IMR-90 (cell line): ENCODE measurements around the gene KRTAP7-1. TPM values are rescaled to one million over a fixed set of nuclear protein-coding genes. Genes with fewer than 3 reads are reported as not detected.

Experiments
- ATAC-seq: fragments of 200-7000 bp; cut with Tn5 transposase; 2 replicates; pipeline ENCODE4 v1.9.1; 2020; ENCODE audit warnings: low read depth, mild to moderate bottlenecking, moderate library complexity
- BruUV-seq: library from RNA; stranded (reverse); fragments of 400-500 nt; replicated peaks from 2 replicates; lab custom pipeline; 2021; lab: Mats Ljungman, UMichigan
- CTCF ChIA-PET: fragments of 300-600 bp; formaldehyde crosslinking; extraction: SDS; loops from one replicate; lab custom pipeline; 2021; ENCODE audit warnings: antibody characterized with exemption; lab: Yijun Ruan, JAX
- POLR2A ChIA-PET: fragments of 300-600 bp; sonication (Branson Sonifier 250); formaldehyde crosslinking; loops from one replicate; lab custom pipeline; 2022; ENCODE audit warnings: antibody characterized with exemption; ENCODE audit not compliant: unreplicated experiment; lab: Charles Lee
- DNase-seq: peaks from one replicate; pipeline ENCODE4 v3.0.0; 2013
- H2AFZ ChIP-seq: replicated peaks from 2 replicates; pipeline ENCODE3; 2013; ENCODE audit warnings: low read length, mild to moderate bottlenecking; ENCODE audit not compliant: poor library complexity
- H2AK5ac ChIP-seq: 2 replicates; pipeline ENCODE4 v1.6.1; 2013; ENCODE audit warnings: low read depth, low read length, inconsistent platforms
- H2AK9ac ChIP-seq: replicated peaks from 2 replicates; pipeline ENCODE3; 2013; ENCODE audit warnings: mild to moderate bottlenecking, low read depth, low read length, moderate library complexity; ENCODE audit not compliant: poor library complexity
- H2BK120ac ChIP-seq: 2 replicates; pipeline ENCODE4 v1.6.1; 2013; ENCODE audit warnings: low read depth, low read length, inconsistent platforms
- H2BK15ac ChIP-seq: 3 replicates; pipeline ENCODE4 v1.6.1; 2013; ENCODE audit warnings: low read depth, low read length, inconsistent platforms
- H2BK20ac ChIP-seq: 2 replicates; pipeline ENCODE4 v1.6.1; 2013; ENCODE audit warnings: low read depth, mild to moderate bottlenecking, inconsistent platforms, low read length, moderate library complexity
- H2BK5ac ChIP-seq: 2 replicates; pipeline ENCODE4 v1.6.1; 2013; ENCODE audit warnings: mild to moderate bottlenecking, low read depth, low read length, inconsistent platforms; ENCODE audit not compliant: poor library complexity, severe bottlenecking
- H3K14ac ChIP-seq: replicated peaks from 2 replicates; pipeline ENCODE4 v1.6.1; 2013; ENCODE audit warnings: low read depth, low read length, inconsistent platforms
- H3K18ac ChIP-seq: 2 replicates; pipeline ENCODE4 v1.6.1; 2013; ENCODE audit warnings: low read depth, low read length, control low read depth
- H3K23ac ChIP-seq: 2 replicates; pipeline ENCODE4 v1.6.1; 2013; ENCODE audit warnings: low read depth, low read length, inconsistent platforms
- H3K27ac ChIP-seq: 2 replicates; pipeline ENCODE4 v1.5.1; 2013; ENCODE audit warnings: mild to moderate bottlenecking, control low read depth, low read length; ENCODE audit not compliant: insufficient read depth
- H3K27me3 ChIP-seq: 2 replicates; pipeline ENCODE4 v1.6.1; 2013; ENCODE audit warnings: low read length; ENCODE audit not compliant: control insufficient read depth, insufficient read depth
- H3K36me3 ChIP-seq: 2 replicates; pipeline ENCODE4 v1.6.1; 2013; ENCODE audit warnings: low read length, mixed read lengths; ENCODE audit not compliant: control insufficient read depth, insufficient read depth
- H3K4ac ChIP-seq: 2 replicates; pipeline ENCODE4 v1.6.1; 2013; ENCODE audit warnings: low read depth, low read length, inconsistent platforms
- H3K4me1 ChIP-seq: 2 replicates; pipeline ENCODE4 v1.6.1; 2013; ENCODE audit warnings: low read length, mixed read lengths; ENCODE audit not compliant: control insufficient read depth, insufficient read depth
- H3K4me2 ChIP-seq: 2 replicates; pipeline ENCODE4 v1.6.1; 2013; ENCODE audit warnings: low read depth, mild to moderate bottlenecking, control low read depth, low read length, moderate library complexity
- H3K4me3 ChIP-seq: 2 replicates; pipeline ENCODE4 v1.5.1; 2013; ENCODE audit warnings: low read depth, mild to moderate bottlenecking, control low read depth, low read length, moderate library complexity; ENCODE audit not compliant: insufficient read depth
- H3K56ac ChIP-seq: 2 replicates; pipeline ENCODE4 v1.6.1; 2013; ENCODE audit warnings: low read length, inconsistent platforms; ENCODE audit not compliant: insufficient read depth; ENCODE audit errors: extremely low read depth
- H3K79me1 ChIP-seq, 2 experiments: 2 replicates each; pipeline ENCODE4 v1.6.1; 2013; ENCODE audit warnings: low read length in 2 of 2, inconsistent platforms in 1 of 2, low read depth in 1 of 2
- H3K9ac ChIP-seq: 2 replicates; pipeline ENCODE4 v1.6.1; 2013; ENCODE audit warnings: low read depth, low read length, control low read depth
- H3K9me1 ChIP-seq: 2 replicates; pipeline ENCODE4 v1.6.1; 2013; ENCODE audit warnings: low read length, inconsistent platforms; ENCODE audit not compliant: insufficient read depth
- H3K9me3 ChIP-seq: 2 replicates; pipeline ENCODE4 v1.6.1; 2013; ENCODE audit warnings: low read length; ENCODE audit not compliant: control insufficient read depth, insufficient read depth
- H4K20me1 ChIP-seq: 2 replicates; pipeline ENCODE4 v1.6.1; 2013; ENCODE audit warnings: low read length, inconsistent platforms; ENCODE audit not compliant: insufficient read depth
- H4K5ac ChIP-seq: 2 replicates; pipeline ENCODE4 v1.6.1; 2013; ENCODE audit warnings: mild to moderate bottlenecking, low read depth, low read length, control low read depth
- H4K8ac ChIP-seq, 2 experiments: 2 replicates each; pipeline ENCODE4 v1.6.1; 2013; ENCODE audit warnings: low read depth in 2 of 2, low read length in 2 of 2, control low read depth in 1 of 2, inconsistent platforms in 1 of 2
- H4K91ac ChIP-seq: 2 replicates; pipeline ENCODE4 v1.6.1; 2013; ENCODE audit warnings: low read depth, low read length, inconsistent platforms; ENCODE audit not compliant: insufficient read depth
- CEBPB ChIP-seq: IDR thresholded peaks from 2 replicates; pipeline ENCODE4 v1.6.1; 2012; ENCODE audit warnings: low read depth, low read length, improper control_type of control experiment
- CHD1 ChIP-seq: IDR thresholded peaks from 2 replicates; pipeline ENCODE4 v1.6.1; 2012; ENCODE audit warnings: low read depth, low read length, improper control_type of control experiment
- CTCF ChIP-seq: conservative IDR thresholded peaks from 2 replicates; pipeline ENCODE4 v1.5.1; 2012; ENCODE audit warnings: mild to moderate bottlenecking, low read depth, low read length, improper control_type of control experiment
- MAFK ChIP-seq: IDR thresholded peaks from 2 replicates; pipeline ENCODE4 v1.6.1; 2012; ENCODE audit warnings: low read depth, low read length, improper control_type of control experiment
- POLR2A ChIP-seq: IDR thresholded peaks from 2 replicates; pipeline ENCODE4 v1.6.1; 2012; ENCODE audit warnings: mild to moderate bottlenecking, low read depth, low read length
- RCOR1 ChIP-seq: IDR thresholded peaks from 2 replicates; pipeline ENCODE4 v1.6.1; 2012; ENCODE audit warnings: mild to moderate bottlenecking, low read length, improper control_type of control experiment; ENCODE audit not compliant: insufficient replicate concordance
- RFX5 ChIP-seq: IDR thresholded peaks from 2 replicates; pipeline ENCODE4 v1.8.0; 2012; ENCODE audit warnings: low read depth, mild to moderate bottlenecking, low read length, moderate library complexity
- SMC3 ChIP-seq: fragments of 150-350 bp; IDR thresholded peaks from 2 replicates; pipeline ENCODE4 v1.6.1; 2016; ENCODE audit warnings: low read depth, mild to moderate bottlenecking, antibody characterized with exemption, low read length, moderate library complexity
- WGBS, 2 experiments: methylation state at CpG; one replicate each; pipeline versions ENCODE4 v1.1.5 to v1.1.7; 2013; ENCODE audit warnings: missing lambda C conversion rate in 2 of 2; ENCODE audit not compliant: insufficient read length in 1 of 2; ENCODE audit errors: extremely low coverage in 2 of 2; 5-methylcytosine and 5-hydroxymethylcytosine counted together
- dilution Hi-C: fragments of 300-500 bp; cut with HindIII; formaldehyde crosslinking; loops from one replicate; pipeline ENCODE4 v1.14.3; 2018; ENCODE audit warnings: low sequenced_read_pairs; ENCODE audit not compliant: unreplicated experiment
- in situ Hi-C: fragments of 300-500 bp; cut with MboI; formaldehyde crosslinking; loops from 3 replicates; pipeline ENCODE4 v1.14.3; 2019; ENCODE audit warnings: low sequenced_read_pairs, inconsistent platforms, mixed read lengths
- intact Hi-C: fragments of 100-400 bp; cut with micrococcal nuclease; formaldehyde crosslinking; loops from 2 replicates; pipeline ENCODE4 v1.10.0; 2022
- polyA plus RNA-seq, 3 experiments: library from polyadenylated mRNA; depleted of rRNA; stranded (reverse); fragments of >200 nt; gene quantifications; 2 replicates each; pipeline ENCODE4 v1.2.3, GENCODE V29; 2012; ENCODE audit warnings: low replicate concordance in 1 of 3
- total RNA-seq: library from RNA; depleted of rRNA; stranded (reverse); fragments of >200 nt; gene quantifications from 2 replicates; pipeline ENCODE4 v1.2.3, GENCODE V29; 2012

The KRTAP7-1 gene
- total and polyA plus RNA-seq, 2 of the 4 experiments (the other 2 are of a cell fraction): not detected

- H2AK5ac ChIP-seq: no peak overlapping the region
- WGBS, 2 experiments: no CpG with 5 or more reads among the region's 1 CpG
- no peaks in the 10 kb centered on the region for H4K20me1 ChIP-seq
- no TSS peak for BruUV-seq
- H4K5ac ChIP-seq: no peak overlapping the region
- no peak for TF ChIP-seq SMC3
- TF ChIP-seq CTCF: no peak
- TF ChIP-seq MAFK: no peak
- no peak for TF ChIP-seq RFX5
- TF ChIP-seq RCOR1: no peak
- no peak for TF ChIP-seq POLR2A
- TF ChIP-seq CEBPB: no peak
- TF ChIP-seq CHD1: no peak
- dilution Hi-C loops: no loop called here
- no peak overlapping the region for H2AK9ac ChIP-seq
- ChIA-PET CTCF (no interaction called here), POLR2A (no interaction called here)
- H3K56ac ChIP-seq: no peak overlapping the region
- no peak overlapping the region for H3K4me3 ChIP-seq
- no peak overlapping the region for H3K27ac ChIP-seq
- H2AFZ ChIP-seq: no peak overlapping the region
- H3K79me1 ChIP-seq: no peaks in the 10 kb centered on the region
- H4K91ac ChIP-seq: no peak overlapping the region
- H3K4ac ChIP-seq: no peak overlapping the region
- ATAC-seq (no peak), DNase-seq (no peak)
- no peaks in the 10 kb centered on the region for H3K27me3 ChIP-seq
- no peaks in the 10 kb centered on the region for H3K9me1 ChIP-seq
- H4K8ac ChIP-seq: no peak overlapping the region
- H3K36me3 ChIP-seq: no peaks in the 10 kb centered on the region
- no peak overlapping the region for H2BK5ac ChIP-seq
- H2BK20ac ChIP-seq: no peak overlapping the region
- no peak overlapping the region for H3K9ac ChIP-seq
- no peak overlapping the region for H3K18ac ChIP-seq
- H3K9me3 ChIP-seq: peaks cover 2% of the 10 kb centered on the region
- no peak overlapping the region for H3K23ac ChIP-seq
- intact Hi-C loops: no loop called here
- no peak overlapping the region for H3K4me2 ChIP-seq
- no peak overlapping the region for H3K14ac ChIP-seq
- H2BK15ac ChIP-seq: no peak overlapping the region
- in situ Hi-C loops: no loop called here
- no peak overlapping the region for H2BK120ac ChIP-seq
- H3K4me1 ChIP-seq: no peaks in the 10 kb centered on the region
Measured at GRCh38 chr21:30800605-30801004, 29.0 kb downstream of the KRTAP7-1 start.
